Measurements from ENCODE around the gene CES3. TPM values are rescaled to one million over a fixed set of nuclear protein-coding genes. Genes with fewer than 3 reads are reported as not detected.
"Not testable (repeated sequence)": the region's sequence is repeated elsewhere in the genome, so short reads cannot be mapped to it uniquely, and the experiment has no call there.

Gene CES3
- total RNA-seq, 6 experiments from 2014 or later, result 19.1 to 82.4 (median 35.9) TPM

DNA sequence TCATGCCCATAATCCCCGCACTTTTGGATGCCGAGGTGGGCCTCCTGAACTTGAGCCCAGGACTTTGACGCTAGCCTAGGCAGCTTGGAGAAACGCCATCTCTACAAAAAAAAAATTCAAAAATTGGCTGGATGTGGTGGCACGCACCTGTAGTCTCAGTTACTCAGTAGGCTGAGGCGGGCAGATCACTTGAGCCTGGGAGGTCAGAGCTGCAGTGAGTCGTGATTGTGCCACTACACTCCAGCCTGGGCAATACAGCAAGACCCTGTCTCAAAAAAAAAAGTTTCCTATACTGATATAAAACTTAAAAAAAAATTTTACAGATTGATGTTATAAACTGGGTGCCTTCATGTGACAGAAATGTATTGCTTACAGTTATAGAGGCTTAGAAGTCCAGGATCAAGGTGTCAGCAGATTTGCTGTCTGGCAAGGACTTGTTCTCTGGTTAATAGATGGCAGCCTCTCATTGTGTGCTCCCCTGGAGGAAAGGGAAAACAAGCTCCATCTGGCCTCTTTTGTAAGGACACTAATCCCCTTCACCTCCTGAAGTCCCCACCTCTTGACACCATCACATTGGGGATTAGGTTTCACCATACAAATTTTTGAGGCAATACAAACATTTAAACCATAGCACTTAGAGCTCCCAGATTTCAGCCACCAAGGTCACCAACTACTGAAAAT is 8.5 kb upstream of the CES3 start:
- no peak for TF ChIP-seq CTCF (IDR thresholded peaks at IDR 0.05)
- TF ChIP-seq POLR2A (IDR thresholded peaks at IDR 0.05), result no peak
- Histone ChIP-seq H3K4me3 (no peak overlapping the region), H3K27ac (no peak overlapping the region), H3K27me3 (no peaks in the 10 kb centered on the region), H3K4me1 (peaks cover 0 to 44% (median 20%) of the 10 kb centered on the region in 4 donors), H3K36me3 (no peaks in the 10 kb centered on the region), H3K9me3 (no peaks in the 10 kb centered on the region)
- DNase-seq, result no peak
- 79% methylated on average over 7 of the region's 7 CpGs for WGBS (ENCODE audit: insufficient coverage, low coverage, low lambda C conversion rate, missing lambda C conversion rate)
- intact Hi-C loops (cut with DNase I), result no loop called here
- no peak for ATAC-seq

DNA sequence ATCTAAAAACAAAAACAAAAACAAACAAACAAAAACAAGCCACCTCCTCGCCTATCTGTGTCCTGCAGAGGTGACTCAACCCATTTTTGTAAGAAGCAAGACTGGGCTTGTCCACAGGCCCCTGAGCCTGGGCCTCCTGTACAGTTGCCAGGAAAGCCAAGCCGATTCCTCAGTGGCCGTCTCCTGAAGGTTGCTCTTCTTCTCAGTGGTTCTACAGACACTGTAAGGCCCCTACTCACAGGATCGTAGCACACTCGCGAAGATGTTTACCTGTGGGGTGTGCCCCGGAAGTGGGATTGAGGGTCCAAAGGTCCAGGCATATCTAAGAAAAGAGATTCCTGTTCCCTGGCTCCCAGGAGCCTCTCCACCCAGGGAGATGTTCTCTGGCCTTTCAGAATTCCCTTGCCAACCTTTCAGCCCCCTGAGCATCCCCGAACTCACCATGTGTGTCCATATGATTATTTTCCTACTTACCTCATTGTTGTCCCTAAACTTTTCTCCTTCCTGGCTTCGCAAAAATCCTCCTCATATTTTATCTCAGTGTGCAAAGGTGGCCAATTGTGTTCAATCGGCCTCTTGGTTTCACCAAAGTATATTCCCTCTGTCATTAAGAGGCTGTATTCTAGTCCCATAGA is 7.5 kb upstream of the CES3 start:
- intact Hi-C loops (cut with DNase I), result no loop called here
- no peak overlapping the region for H3K27ac ChIP-seq
- 52% methylated on average over 10 of the region's 10 CpGs for WGBS (ENCODE audit: insufficient coverage, low coverage, low lambda C conversion rate, missing lambda C conversion rate)
- no peaks in the 10 kb centered on the region for H3K9me3 ChIP-seq
- H3K4me1 ChIP-seq, result peaks cover 0 to 39% (median 16%) of the 10 kb centered on the region in 4 donors
- TF ChIP-seq POLR2A (IDR thresholded peaks at IDR 0.05) (no peak), CTCF (IDR thresholded peaks at IDR 0.05) (no peak)
- no peak overlapping the region for H3K4me3 ChIP-seq
- no peaks in the 10 kb centered on the region for H3K36me3 ChIP-seq
- H3K27me3 ChIP-seq, result no peaks in the 10 kb centered on the region
- ATAC-seq, result no peak
- DNase-seq, result no peak

DNA sequence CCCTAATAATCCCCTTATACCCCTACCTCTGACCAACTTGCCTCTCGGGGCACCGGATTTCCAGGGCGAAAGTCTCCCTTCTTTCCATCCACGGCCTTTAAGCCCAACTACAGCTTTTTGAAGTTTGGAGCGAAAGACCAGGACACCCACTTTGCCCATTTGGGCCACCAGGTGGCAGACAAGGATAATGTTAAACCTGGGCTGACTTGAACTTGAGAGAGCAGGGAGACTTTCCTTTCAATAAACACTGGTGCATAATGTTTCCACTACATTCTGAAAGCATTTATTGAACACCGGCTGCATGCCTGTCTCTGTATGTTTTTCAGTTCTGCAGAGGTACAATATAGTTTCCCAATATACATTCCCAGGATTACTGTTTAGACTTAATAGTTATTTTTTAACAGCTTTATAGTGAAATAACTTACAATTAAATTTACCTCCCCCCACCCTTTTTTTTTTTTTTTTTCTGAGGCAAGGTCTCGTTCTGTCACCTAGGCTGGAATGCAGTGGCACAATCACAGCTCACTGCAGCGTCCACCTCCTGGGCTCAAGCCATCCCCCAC is 6.9 kb upstream of the CES3 start:
- peaks cover 0 to 33% (median 13%) of the 10 kb centered on the region in 4 donors for H3K4me1 ChIP-seq
- TF ChIP-seq POLR2A (IDR thresholded peaks at IDR 0.05), result no peak
- peak; percentile 72 to 88 (median 82) for TF ChIP-seq CTCF (IDR thresholded peaks at IDR 0.05)
- ATAC-seq (peak; percentile 80 to 87 (median 82)), DNase-seq (peak; percentile 74 to 81 (median 75))
- no peak overlapping the region for H3K27ac ChIP-seq
- intact Hi-C loops (cut with DNase I), result no loop called here
- 2% methylated on average over 8 of the region's 8 CpGs for WGBS (ENCODE audit: insufficient coverage, low coverage, low lambda C conversion rate, missing lambda C conversion rate)
- H3K36me3 ChIP-seq, result no peaks in the 10 kb centered on the region
- no peaks in the 10 kb centered on the region for H3K27me3 ChIP-seq
- H3K4me3 ChIP-seq, result no peak overlapping the region
- no peaks in the 10 kb centered on the region for H3K9me3 ChIP-seq

DNA sequence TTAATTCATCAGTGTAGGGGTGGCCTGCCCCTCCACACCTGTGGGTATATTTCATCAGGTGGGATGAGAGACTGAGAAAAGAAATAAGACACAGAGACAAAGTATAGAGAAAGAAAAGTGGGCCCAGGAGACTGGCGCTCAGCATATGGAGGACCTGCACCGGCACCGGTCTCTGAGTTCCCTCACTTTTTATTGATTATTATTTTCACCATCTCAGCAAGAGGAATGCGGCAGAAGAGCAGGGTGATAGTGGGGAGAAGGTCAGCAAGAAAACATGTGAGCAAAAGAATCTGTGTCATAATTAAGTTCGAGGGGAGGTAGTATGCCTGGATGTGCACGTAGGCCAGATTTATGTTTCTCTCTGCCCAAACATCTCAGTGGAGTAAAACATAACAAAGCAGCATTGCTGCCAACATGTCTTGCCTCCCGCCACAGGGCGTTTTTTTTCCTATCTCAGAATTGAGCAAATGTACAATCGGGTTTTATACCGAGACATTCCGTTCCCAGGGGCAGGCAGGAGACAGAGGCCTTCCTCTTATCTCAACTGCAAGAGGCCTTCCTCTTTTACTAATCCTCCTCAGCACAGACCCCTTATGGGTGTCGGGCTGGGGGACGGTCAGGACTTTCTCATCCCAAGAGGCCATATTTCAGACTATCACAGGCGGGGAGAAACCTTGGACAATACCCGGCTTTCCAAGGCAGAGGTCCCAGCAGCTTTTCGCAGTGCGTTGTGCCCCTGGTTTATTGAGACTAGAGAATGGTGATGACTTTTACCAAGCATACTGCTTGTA is 5.5 kb upstream of the CES3 start:
- WGBS (ENCODE audit: insufficient coverage, low coverage, low lambda C conversion rate, missing lambda C conversion rate), result 33% methylated on average over 17 of the region's 17 CpGs
- DNase-seq, result peak in 1 of 3 donors; percentile 27
- peak overlapping the region; percentile 57 to 73 (median 70) for H3K27ac ChIP-seq

DNA sequence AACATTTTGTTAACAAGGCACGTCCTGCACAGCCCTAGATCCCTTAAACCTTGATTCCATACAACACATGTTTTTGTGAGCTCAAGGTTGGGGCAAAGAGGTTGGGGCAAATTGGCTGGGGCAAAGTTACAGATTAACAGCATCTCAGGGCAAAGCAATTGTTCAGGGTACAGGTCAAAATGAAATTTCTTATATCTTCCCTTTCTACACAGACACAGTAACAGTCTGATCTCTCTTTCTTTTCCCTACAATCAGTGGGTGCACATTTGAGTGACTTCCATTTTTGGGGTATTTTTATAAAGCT is 5.0 kb upstream of the CES3 start:
- DNase-seq, result peak in 1 of 3 donors; percentile 35
- H3K4me3 ChIP-seq; H3K27me3 ChIP-seq; H3K36me3 ChIP-seq; H3K9me3 ChIP-seq; intact Hi-C loops (cut with DNase I): not testable (repeated sequence)
- peak overlapping the region in 2 of 3 donors; percentile 70 to 73 for H3K27ac ChIP-seq
- WGBS (ENCODE audit: insufficient coverage, low coverage, low lambda C conversion rate, missing lambda C conversion rate), result no CpG with 5 or more reads among the region's 1 CpG
- peak in 1 of 4 donors; percentile 7 for ATAC-seq
- peaks cover 0 to 22% (median 11%) of the 10 kb centered on the region in 4 donors for H3K4me1 ChIP-seq

More for the DNA sequence above, 5.5 kb upstream of the CES3 start:
- H3K9me3 ChIP-seq; intact Hi-C loops (cut with DNase I); H3K27me3 ChIP-seq; ATAC-seq; H3K36me3 ChIP-seq; H3K4me3 ChIP-seq: not testable (repeated sequence)
- peaks cover 0 to 22% (median 11%) of the 10 kb centered on the region in 4 donors for H3K4me1 ChIP-seq
